GM18519 (cell line): ENCODE data around the gene CLEC2B.

Source experiments
- ATAC-seq: cut with Tn5 transposase; IDR thresholded peaks from one replicate; pipeline ENCODE4 v1.9.1; 2021; ENCODE audit warnings: mild to moderate bottlenecking, moderate library complexity; ENCODE audit not compliant: unreplicated experiment, low FRiP score

Gene CLEC2B

DNA sequence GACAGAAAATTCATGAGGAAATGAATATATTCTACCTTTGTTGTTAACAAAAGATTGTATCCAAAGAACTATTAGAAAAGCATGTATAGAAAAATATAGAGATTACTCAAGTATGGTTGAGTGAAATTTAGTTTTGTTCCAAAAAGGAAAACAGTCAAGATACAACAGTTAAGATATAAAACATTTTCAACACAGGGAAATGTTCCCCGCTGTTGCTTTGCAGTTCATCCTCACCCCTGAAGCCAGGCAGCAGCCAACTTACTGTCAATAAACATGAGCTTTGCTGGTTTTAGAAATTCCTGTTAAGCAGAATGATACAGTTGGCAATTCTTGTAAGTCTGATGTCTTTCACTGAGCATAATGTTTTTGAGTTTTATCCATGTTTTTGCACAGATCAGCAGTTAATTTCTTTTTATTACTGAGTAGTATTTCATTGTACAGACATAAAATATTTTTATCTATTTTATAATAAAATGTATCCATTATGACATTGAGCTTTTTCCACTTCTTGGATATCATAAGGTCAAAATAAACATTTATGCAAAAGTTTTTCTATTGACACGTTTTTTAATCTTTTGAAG is 1.2 kb upstream of the CLEC2B start:
- no peak for ATAC-seq

DNA sequence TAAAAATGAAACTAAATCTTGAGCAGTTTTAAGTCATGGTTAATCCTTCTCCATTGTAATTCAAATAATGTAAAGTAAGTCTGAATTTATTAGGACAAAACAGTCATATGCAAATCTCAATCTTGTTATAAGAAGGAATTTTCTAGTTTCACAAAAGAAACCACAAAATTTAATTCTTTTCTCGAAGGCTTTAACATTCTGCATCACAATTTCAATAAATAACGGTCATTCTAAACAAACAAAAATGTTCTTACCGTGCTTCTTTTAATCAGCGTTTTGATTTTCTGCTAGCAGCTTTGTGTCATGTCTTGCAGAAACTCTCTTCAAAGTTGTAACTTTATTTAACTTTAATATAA is 225 bp downstream of the CLEC2B start:
- no peak for ATAC-seq

DNA sequence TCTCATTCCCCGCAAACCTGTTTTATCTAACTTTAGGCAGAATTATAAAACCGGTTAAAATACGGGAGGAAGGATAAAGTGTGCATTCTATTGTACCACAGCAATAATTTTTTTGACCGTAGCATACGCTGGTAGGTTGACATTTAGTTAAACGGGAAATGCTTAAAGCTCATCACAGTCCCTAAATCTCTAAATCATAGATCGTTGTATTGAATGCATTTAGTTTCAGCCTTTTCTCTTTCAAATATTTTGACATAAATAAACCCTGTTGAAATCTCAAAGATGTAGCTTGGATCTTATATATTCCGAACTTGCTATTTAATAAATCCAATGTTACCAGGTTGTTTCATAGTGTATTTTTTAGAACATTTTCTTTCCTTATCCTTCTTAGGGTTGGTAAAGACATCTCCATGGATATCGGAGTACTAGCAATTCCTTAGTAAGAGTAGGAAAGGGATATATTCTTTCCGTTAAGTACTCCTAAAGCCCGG is 798 bp downstream of the CLEC2B start:
- no peak for ATAC-seq

DNA sequence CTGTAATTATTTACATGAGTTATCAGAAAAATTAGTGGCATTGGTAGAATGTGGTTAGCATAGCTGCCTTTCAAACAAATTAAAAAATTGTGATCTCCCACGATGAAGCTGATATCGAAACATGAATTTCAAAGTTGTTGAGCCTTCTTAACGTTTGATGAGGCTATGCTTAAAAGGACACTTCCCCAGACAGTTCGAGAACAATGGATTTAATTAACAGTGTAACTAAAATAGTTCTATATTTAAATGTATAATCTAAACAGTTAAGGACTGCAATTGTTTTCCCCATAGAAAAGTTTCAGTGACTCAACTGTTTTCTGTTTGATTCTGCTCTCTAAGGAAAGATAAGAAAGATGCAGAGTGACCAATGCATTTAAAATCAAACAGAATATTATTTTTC is 1.6 kb downstream of the CLEC2B start:
- no peak for ATAC-seq

DNA sequence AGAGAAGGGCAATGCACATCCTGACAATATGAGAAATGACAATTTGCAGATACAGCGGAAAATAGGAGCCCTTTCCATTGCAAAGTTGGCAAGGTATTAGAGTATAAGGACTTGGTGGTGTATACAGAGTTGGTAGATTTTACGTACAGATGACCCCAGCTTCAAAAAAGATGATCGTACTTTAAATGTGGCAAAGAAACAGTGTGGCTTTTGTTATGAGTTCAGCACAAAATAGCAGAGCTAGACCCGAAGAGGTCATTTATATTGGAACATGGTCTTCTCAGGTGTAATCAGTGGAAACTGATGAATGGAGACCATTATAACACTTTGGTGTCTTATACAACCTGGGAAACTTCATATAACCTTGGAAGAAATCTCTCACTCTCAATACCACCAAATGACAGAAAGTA is 2.3 kb downstream of the CLEC2B start:
- no peak for ATAC-seq

DNA sequence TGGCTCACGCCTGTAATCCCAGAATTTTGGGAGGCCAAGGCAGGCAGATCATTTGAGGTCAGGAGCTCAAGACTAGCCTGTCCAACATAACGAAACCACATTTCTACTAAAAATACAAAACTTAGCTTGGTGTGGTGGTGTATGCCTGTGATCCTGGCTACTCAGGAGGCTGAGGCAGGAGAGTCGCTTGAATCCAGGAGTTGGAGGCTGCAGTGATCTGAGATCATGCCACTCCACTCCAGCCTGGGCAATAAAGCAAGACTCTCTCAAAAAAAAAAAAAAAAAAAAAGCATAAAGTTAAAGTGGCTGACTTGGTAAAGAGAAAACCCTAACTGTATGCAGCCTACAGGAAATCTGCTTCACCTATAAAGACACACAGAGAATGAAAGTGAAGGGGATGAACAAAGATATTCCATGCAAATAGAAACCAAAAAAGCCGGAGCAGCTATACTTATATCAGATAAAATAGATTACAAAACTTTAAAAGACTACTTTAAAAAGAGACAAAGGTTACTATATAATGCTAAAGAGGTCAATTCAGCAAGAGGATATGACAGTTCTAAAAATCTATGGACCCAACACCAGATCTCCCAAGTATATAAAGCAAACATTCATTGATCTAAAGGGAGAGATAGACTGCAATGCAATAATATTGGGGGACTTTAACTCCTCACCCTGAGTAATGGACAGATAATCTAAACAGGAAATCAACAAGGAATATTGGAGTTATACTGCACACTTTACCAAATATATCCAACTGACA is 4.1 kb downstream of the CLEC2B start:
- ATAC-seq, result no peak

DNA sequence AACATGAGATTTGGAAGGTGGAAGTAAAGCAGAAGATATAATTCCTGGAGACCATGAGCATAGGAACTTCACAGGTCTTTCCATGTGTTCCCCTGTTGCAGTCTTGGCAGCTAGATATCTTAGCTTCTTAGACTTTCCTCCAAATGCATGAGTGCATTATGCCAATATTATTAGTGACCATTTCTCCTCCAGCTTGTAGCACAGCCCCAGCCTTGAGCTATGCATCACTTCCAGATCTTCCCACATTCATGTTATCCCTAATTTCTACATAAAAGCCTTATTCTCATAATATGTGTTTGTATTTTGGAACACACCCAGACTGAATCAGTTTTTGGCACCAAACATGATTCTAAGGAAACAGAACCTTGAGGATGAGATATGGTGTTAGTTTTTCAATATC is 11.0 kb downstream of the CLEC2B start:
- ATAC-seq, result no peak

DNA sequence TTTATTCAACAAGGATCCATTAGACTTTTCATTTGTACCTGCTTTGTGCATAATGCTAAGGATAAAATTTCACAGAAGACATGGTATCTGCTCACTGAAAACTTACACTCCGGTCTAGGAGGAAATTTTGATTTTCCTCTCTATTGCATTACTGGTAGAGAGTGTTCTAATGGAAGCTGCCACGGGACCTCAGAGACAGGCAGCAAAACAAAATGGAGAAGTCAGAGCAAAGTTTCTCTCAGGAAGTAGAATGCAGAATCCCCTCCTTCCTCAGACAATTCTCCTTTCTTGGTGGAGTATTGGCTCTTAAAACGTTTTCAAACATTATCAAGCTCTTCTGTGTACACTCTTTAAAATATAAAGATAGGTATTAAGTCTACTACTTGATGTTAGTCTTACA is 12.3 kb downstream of the CLEC2B start:
- ATAC-seq, result no peak

DNA sequence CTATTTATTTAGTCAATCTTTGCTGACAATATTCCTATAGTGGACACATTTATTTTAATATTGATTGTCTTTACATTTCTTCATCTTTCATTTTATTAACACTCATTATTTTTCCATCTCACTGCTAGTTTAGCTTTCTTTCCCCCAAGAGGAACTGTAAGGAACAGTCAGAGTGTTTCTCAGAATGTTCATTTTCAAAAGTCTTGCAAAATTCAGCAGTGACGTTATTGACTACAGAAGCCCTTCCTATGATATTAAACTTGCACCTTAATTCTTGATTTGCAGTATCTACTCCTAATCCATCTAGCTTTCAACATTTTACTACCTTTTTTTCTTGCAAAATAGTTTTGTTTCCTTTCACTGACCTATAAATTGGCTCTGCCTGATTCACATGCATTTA is 13.0 kb downstream of the CLEC2B start:
- ATAC-seq, result no peak

DNA sequence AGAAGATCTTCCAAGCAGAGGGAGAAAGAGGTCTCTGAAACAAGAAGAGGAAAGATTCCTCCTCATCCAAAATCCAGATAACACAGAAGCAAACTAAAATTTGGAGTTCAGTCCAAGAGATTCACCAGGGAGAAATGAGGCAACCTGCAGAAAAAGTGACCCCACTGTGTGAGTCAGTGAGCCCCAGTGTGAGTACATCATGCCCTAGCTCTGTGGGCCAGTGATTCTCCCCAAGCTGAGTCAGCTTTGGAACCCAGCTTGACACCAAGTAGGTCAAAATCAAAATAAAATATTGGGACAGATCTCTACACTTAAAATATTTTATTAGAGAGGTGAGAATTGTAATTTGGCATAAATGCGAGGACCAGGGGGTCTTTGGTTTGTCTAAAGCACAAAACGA is 17.2 kb downstream of the CLEC2B start:
- ATAC-seq, result no peak

DNA sequence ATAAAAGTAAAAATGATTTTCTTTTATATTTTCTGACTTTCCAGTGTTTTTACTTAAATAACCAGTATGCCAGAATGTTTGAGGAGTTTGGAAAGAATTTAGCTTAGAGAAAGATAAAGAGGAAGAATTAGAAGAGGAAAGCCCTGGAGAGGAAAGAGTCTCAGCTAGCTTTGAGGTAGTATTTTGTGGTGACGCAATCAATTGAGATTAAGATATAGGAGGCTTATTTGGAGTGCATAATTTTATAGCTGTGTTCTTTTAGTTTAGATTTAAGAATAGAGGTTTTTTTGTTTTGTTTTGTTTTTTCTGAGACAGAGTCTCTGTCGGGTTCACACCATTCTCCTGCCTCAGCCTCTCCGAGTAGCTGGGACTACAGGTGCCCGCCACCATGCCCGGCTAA is 18.1 kb downstream of the CLEC2B start:
- ATAC-seq, result no peak

DNA sequence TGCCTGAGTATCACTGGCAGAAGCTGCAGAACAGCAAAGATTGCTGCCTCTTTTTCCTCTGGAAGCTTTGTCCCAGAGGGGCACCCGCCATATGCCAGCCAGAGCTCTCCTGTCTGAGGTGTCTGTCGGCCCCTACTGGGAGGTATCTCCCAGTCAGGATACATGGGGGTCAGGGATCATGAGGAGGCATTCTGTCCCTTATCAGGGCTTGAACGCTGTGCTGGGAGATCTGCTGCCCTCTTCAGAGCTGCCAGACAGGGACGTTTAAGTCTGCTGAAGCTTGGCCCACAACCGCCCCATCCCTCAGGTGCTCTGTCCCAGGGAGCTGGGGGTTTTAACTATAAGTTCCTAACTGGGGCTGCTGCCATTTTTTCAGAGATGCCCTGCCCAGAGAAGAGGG is 20.3 kb downstream of the CLEC2B start:
- no peak for ATAC-seq

DNA sequence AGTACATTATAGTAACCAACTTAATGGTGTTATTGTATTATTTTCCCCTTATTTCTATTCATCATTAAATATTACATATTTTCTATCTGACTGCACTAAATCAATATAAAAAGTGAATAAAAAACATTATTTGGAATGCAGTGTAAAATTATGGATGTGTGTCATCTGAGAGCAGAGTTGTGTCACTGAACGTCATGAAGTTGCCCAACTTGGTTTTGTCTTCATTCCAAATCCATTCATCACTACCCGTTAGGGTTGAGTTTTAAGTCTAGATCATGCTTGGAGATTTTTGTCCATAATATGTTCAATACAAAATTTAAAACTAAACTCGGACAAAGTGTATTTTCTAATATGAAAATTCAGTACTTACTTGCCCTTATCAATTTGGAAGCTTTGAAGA is 25.7 kb downstream of the CLEC2B start:
- ATAC-seq, result no peak

DNA sequence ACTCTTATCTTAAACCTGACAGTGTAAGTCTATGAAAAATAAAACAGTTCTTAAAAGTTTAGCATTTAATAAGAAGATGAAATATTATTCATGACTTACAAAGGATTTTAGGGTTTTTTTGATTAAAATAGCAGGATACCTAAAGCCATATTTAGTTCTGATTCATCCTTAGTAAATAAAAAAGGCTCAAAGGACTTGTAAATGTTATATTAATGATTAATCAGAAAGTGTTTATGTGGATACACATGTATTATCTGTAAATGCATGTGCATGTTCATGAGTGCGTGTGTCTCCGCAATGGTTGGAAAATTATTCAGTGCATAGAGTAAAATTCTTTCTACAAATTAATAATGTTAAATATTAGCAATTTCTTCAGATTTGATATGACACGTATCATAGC is 37.4 kb downstream of the CLEC2B start:
- ATAC-seq, result no peak

DNA sequence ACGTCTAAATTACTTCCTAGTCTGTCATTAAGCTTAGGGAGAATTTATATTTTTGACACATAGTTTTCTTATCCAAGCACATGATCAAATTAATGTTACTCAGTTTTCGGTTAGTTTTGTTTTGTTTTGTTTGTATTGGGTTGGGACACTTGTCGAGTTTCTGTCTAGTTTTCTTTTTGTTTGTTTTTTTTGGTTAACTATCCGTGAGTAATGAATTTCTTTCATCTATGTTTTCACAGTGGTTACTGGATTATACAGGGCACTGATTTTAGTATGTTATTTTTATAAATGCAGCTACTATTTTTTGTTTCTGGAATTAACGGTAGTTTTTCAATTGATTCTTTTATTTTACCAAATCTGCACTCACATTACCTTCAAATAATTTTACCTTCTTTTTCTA is 39.2 kb downstream of the CLEC2B start:
- ATAC-seq, result no peak

DNA sequence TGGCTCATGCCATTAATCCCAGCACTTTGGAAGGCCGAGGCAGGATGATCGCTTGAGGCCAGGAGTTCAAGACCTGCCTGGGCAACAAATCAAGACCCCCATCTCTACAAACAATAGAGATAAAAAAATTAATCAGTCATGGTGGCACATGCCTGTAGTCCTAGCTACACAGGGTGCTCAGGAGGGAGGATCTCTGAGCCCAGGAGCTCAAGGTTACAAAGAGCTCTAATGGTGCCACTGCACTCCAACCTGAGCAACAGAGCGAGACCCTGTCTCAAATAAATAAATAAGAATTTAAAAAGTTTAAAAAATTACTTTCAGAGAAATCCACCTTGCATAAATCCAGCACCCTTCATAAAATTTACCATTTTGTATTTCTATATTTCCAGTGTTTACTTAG is 39.7 kb downstream of the CLEC2B start:
- ATAC-seq, result no peak

DNA sequence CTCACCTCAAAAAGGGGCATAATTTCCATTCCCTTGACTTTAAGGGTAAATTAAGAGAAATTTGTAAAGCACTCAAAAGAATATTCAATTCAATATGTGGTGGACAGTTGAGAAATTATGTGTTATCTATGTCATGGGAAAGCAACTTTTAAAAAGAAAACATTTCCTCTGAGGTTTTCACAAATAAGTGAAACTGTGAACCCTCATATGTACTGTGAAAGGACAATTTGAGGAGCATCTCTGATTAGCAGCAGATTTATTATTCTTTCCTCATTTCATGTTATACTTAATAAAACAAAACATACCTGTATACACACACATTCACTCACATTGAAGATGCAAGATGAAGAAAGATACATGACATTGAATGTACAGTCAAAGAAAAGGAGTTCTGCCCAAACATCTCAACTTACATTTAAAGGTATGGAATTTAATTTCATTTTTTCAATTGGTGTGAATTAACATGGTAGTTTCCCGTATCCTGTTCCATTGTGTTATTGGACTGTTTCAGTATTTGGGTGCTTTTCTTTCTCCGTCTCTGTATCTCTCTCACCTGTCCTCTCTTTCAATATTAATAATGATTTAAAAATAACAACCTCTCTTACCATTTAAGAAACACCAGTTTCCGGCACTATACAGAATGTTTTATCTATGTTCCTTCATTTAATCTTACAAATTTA is 41.8 kb downstream of the CLEC2B start, which contains the start of gene KLRF1:
KLRF1 (plus strand) TSS at position 273 of the 680 bp plus-strand sequence; CDS start at position 337, 64 bp downstream.
- ATAC-seq, result no peak

DNA sequence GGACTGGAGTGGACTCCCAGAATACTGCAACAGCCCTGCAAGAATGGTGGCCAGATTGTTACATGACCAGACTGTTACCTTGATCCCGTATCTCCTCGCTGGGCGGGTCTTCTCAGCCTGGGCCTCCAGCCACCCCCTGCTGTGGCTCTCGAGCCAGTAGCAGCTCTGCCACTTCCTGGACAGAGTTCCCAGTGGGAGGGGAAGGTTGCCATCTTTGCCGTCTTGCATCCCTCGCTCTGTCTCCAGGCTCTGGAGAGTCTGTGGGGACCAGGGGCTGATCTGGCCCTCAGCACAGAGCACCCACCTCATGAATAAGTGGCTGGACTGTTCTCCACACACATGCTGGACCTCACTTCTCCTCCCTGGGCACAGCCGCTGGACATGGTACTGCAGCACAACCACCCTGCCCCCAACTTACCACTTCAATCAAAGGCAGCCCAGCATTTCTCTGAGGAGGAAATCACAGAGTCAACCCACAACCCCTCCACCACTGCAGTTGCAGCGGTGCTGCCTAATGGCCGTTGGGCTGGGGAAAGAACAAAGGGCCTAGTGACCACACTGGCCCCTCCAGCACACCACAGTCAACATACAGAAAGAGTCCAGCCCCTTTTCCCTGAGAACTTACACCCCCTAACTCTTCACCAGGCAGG is 48.7 kb downstream of the CLEC2B start:
- ATAC-seq, result no peak

DNA sequence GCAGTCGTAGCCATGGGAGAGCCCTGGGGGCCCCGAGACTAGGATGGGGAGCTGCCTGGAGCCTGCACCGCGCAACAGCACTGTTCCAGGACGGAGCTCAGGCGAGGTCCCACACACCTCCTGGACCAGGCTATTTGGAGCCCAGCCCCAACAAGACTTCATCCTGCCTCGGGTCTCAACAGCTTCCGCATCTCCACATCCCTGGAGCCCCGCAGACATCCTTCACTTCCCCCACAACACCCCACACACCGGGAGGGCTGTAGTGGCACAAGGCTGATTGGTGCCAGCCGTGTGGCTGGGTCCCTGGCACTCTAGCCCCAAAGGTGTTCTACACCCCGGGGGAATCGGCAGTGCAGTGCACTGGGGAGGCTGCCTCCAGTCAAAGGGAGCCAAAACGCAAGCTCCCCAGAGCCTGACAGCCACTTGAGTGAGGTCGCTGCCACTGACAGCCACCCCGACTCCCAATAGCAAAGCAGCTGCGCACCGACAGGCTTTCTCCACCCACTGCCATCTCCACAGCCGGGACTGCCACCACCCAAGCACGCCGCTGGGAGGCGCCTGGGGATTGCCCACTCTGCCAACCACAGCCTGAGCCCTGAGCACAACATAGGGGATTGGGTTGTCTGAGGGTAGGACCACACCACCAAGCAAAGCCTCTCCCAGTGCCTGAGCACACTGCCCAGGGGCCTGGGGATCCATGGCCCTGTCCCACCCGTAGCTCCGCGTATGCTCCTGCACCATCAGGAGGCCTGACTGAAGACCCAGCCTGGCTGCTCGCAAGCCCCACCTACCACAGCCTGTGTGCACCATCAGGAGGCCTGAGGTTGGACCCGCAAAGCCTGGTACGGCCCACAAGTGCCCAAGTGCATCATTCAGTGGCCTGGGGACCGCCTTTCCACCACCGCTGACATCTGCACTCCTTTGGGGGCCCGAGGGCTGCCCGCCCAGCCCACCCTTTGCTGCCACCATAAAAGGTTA is 55.0 kb downstream of the CLEC2B start:
- ATAC-seq, result peak; percentile 81

DNA sequence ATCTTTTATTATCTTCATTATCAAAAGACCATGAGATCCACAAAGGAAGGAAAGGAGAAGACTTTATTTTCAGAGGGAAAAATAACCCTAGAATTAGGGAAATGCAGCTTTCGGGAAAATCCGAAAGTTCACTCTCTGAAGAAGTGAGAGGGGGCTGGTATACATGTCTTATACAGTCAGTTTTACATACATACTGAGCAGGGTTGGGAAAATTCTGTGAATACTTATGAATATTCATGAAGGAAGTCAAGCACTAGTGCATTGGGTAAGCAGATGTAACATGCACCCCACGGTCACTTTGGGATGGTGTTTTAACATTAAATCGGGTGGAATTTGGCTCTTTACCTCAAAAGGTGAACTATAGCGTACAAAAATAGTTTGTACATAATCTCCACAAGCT is 57.5 kb downstream of the CLEC2B start:
- no peak for ATAC-seq
